B cell (primary cell): ENCODE measurements around the gene MORN1. TPM values are rescaled to one million over a fixed set of nuclear protein-coding genes. Genes with fewer than 3 reads are reported as not detected.
A peak's percentile ranks its signal among the peaks of the same experiment; 100 is the strongest.

Source experiments
- ATAC-seq: fragments of 200-7000 bp; cut with Tn5 transposase; one replicate; pipeline ENCODE4 v1.10.0; 2021; ENCODE audit warnings: low read depth, mild to moderate bottlenecking, moderate number of reproducible peaks, moderate library complexity
- CTCF ChIA-PET: fragments of 350-600 bp; sonication (Branson Sonifier 250); formaldehyde crosslinking; loops from one replicate; lab custom pipeline; 2021; ENCODE audit warnings: antibody characterized with exemption, inconsistent platforms; lab: Charles Lee
- POLR2A ChIA-PET: fragments of 350-600 bp; sonication (Branson Sonifier 250); formaldehyde crosslinking; loops from one replicate; lab custom pipeline; 2021; ENCODE audit warnings: antibody characterized with exemption; lab: Charles Lee
- DNase-seq: peaks from one replicate; pipeline ENCODE4 v3.0.0; 2013
- H2AFZ ChIP-seq: 2 replicates; pipeline ENCODE4 v1.6.1; 2012; ENCODE audit warnings: mild to moderate bottlenecking, low read depth, low read length; ENCODE audit not compliant: insufficient read depth, poor library complexity, severe bottlenecking
- H3K27ac ChIP-seq, 2 donors: 1 replicate in 1 of 2; 2 replicates in 1 of 2; pipeline ENCODE4 v1.5.1; 2012 to 2013; ENCODE audit warnings: low read length in 2 of 2, mild to moderate bottlenecking in 2 of 2, moderate library complexity in 1 of 2
- H3K27me3 ChIP-seq, 4 experiments: fragments of 200-600 bp in 1 of 4; sonication (generic) in 1 of 4; replicated peaks in 1 of 4; 1 replicate in 2 of 4; 2 replicates in 2 of 4; pipeline versions ENCODE4 v1.6.1 to v1.7.0; 2013 to 2016; ENCODE audit warnings: low read length in 3 of 4, mild to moderate bottlenecking in 2 of 4, mixed read lengths in 1 of 4, moderate library complexity in 1 of 4; ENCODE audit not compliant: insufficient read depth in 4 of 4, control insufficient read depth in 3 of 4; ENCODE audit errors: control extremely low read depth in 1 of 4
- H3K36me3 ChIP-seq, 2 experiments: replicated peaks in 1 of 2; 1 replicate in 1 of 2; 2 replicates in 1 of 2; pipeline versions ENCODE4 v1.6.1 to v1.7.1; 2013; ENCODE audit warnings: low read length in 1 of 2; ENCODE audit not compliant: insufficient read depth in 2 of 2, control insufficient read depth in 1 of 2; ENCODE audit errors: control extremely low read depth in 1 of 2, extremely low read depth in 1 of 2
- H3K4me1 ChIP-seq, 2 donors: fragments of 200-600 bp in 1 of 2; sonication (generic) in 1 of 2; 1 replicate in 1 of 2; 2 replicates in 1 of 2; pipeline versions ENCODE4 v1.5.1 to v1.6.1; 2013 to 2017; ENCODE audit warnings: low read length in 2 of 2; ENCODE audit not compliant: control insufficient read depth in 2 of 2, insufficient read depth in 2 of 2
- H3K4me2 ChIP-seq: replicated peaks from 2 replicates; pipeline ENCODE3; 2012; ENCODE audit warnings: mild to moderate bottlenecking, low read depth, low read length; ENCODE audit not compliant: poor library complexity, severe bottlenecking
- H3K4me3 ChIP-seq, 5 experiments: fragments of 200-600 bp in 1 of 5; sonication (generic) in 1 of 5; 1 replicate in 3 of 5; 2 replicates in 2 of 5; pipeline versions ENCODE4 v1.5.1 to v1.7.0; 2011 to 2016; ENCODE audit warnings: low read length in 4 of 5, mild to moderate bottlenecking in 4 of 5, low read depth in 2 of 5, control low read depth in 1 of 5, moderate library complexity in 1 of 5; ENCODE audit not compliant: insufficient read depth in 1 of 5; ENCODE audit errors: control extremely low read depth in 1 of 5, extremely low read depth in 1 of 5
- H3K79me2 ChIP-seq: fragments of 200-600 bp; sonication (generic); one replicate; pipeline ENCODE4 v1.6.0; 2016; ENCODE audit warnings: low read length; ENCODE audit not compliant: control insufficient read depth, insufficient read depth
- H3K9ac ChIP-seq: fragments of 200-600 bp; sonication (generic); 2 replicates; pipeline ENCODE4 v1.6.1; 2017; ENCODE audit warnings: mild to moderate bottlenecking, low read length, moderate library complexity
- H3K9me3 ChIP-seq, 3 donors: one replicate each; pipeline versions ENCODE4 v1.6.1 to v1.7.1; 2013; ENCODE audit warnings: low read length in 2 of 3; ENCODE audit not compliant: control insufficient read depth in 2 of 3, insufficient read depth in 1 of 3; ENCODE audit errors: control extremely low read depth in 1 of 3
- H4K20me1 ChIP-seq: 2 replicates; pipeline ENCODE4 v1.6.0; 2012; ENCODE audit warnings: mild to moderate bottlenecking, low read length; ENCODE audit not compliant: insufficient read depth, control insufficient read depth, poor library complexity, severe bottlenecking
- H3K27ac Mint-ChIP-seq: one replicate; pipeline ENCODE4 v1.8.0; 2021; ENCODE audit warnings: mixed read lengths
- H3K27me3 Mint-ChIP-seq: one replicate; pipeline ENCODE4 v1.8.0; 2021; ENCODE audit warnings: mixed read lengths
- H3K4me1 Mint-ChIP-seq: one replicate; pipeline ENCODE4 v1.8.0; 2021; ENCODE audit warnings: mixed read lengths
- H3K4me3 Mint-ChIP-seq: one replicate; pipeline ENCODE4 v1.8.0; 2021; ENCODE audit warnings: mixed read lengths
- H3K9me3 Mint-ChIP-seq: one replicate; pipeline ENCODE4 v1.8.0; 2022; ENCODE audit warnings: mixed read lengths; ENCODE audit not compliant: insufficient read depth
- EZH2 ChIP-seq: IDR thresholded peaks from 2 replicates; pipeline ENCODE4 v1.6.1; 2012; ENCODE audit warnings: borderline replicate concordance, low read depth, mild to moderate bottlenecking, moderate library complexity, low read length; ENCODE audit not compliant: insufficient read depth, poor library complexity, severe bottlenecking
- WGBS: methylation state at CpG from one replicate; pipeline ENCODE4 v1.1.5; 2013; ENCODE audit warnings: missing lambda C conversion rate; ENCODE audit not compliant: insufficient coverage; 5-methylcytosine and 5-hydroxymethylcytosine counted together
- intact Hi-C: fragments of 100-400 bp; cut with micrococcal nuclease; formaldehyde crosslinking; loops from one replicate; pipeline ENCODE4 v1.10.0; 2022
- polyA plus RNA-seq: library from polyadenylated mRNA; depleted of rRNA; stranded (reverse); fragments of >200 nt; gene quantifications from 2 replicates; pipeline ENCODE4 v1.2.3, GENCODE V29; 2012
- total RNA-seq, 2 donors: library from RNA; stranded (reverse); fragments of 120-200 nt in 1 of 2; gene quantifications; 1 replicate in 1 of 2; 2 replicates in 1 of 2; pipeline versions ENCODE4 v1.2.3 to v1.2.4, GENCODE V29; 2013 to 2022
- TF ChIP-seq, protein P1 (sequence below): fragments of 200-600 bp; IDR thresholded peaks from one replicate; pipeline ENCODE4 v1.8.0; 2022; ENCODE audit warnings: antibody characterized with exemption, mild to moderate bottlenecking

The MORN1 gene
- total and polyA plus RNA-seq, 2 donors (not counting 1 experiment from before 2014, with no cell fraction given) = 10.2 to 32.6 TPM

DNA sequence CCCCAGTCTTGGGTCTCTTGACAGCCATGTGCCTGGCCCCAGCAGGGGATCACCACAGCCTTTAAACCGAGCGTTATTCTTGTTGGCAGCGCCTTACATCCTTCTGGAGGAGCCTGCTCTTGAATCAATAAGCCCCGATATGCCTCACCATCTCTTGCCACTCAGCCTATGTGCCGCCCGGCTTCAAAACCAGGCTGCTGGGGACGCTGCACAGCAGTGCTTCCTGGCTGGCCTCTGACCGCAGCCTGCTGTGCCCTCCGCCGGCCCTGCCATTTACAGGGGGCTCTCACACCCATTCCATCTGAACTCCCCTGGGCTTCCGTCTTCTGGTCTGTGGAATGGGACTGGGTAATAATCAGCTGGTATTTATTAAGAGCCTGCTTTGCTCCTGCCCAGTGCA lies 24.0 kb upstream of the MORN1 start:
- peak; percentile 46 for DNase-seq
- Histone ChIP-seq H3K9ac (peak overlapping the region; percentile 49), H3K9me3 (no peaks in the 10 kb centered on the region), H3K4me3 (peak overlapping the region in 4 of 5 experiments; percentile 41 to 57 (median 48)), H4K20me1 (no peaks in the 10 kb centered on the region), H3K4me2 (peak overlapping the region; percentile 98), H3K79me2 (peaks cover 17% of the 10 kb centered on the region), H3K4me1 (peaks cover 45 to 51% of the 10 kb centered on the region in 2 donors), H3K27me3 (no peaks in the 10 kb centered on the region), H3K36me3 (no peaks in the 10 kb centered on the region), H3K27ac (peak overlapping the region; percentile 36 to 45), H2AFZ (peak overlapping the region; percentile 52)
- no peak for ATAC-seq
- H3K27me3 Mint-ChIP-seq = no peaks in the 10 kb centered on the region
- POLR2A ChIA-PET = interaction anchor here (0.8 to 1.3 kb wide), 6 partner anchors 129 to 170 kb away, joined by 3 to 7 read pairs (median 3); partner anchors contain the start of gene TNFRSF14
- H3K4me1 Mint-ChIP-seq = peaks cover 42% of the 10 kb centered on the region
- H3K4me3 Mint-ChIP-seq = peak overlapping the region; percentile 87
- peak overlapping the region; percentile 92 for H3K27ac Mint-ChIP-seq
- intact Hi-C loops = loop anchor here (10.0 kb wide), 1 partner anchor 1209 kb away; the partner anchor contains the start of gene TPRG1L
- 68% methylated on average over 7 of the region's 11 CpGs for WGBS
- H3K9me3 Mint-ChIP-seq = no peaks in the 10 kb centered on the region
- CTCF ChIA-PET = interaction anchor here (0.9 to 5.4 kb wide), 13 partner anchors 81 to 511 kb away, joined by 3 to 53 read pairs (median 5); partner anchors contain the start of genes FAAP20, HES5, PANK4 and TNFRSF14
- TF ChIP-seq EZH2 = no peak
- TF ChIP-seq, protein P1, sequence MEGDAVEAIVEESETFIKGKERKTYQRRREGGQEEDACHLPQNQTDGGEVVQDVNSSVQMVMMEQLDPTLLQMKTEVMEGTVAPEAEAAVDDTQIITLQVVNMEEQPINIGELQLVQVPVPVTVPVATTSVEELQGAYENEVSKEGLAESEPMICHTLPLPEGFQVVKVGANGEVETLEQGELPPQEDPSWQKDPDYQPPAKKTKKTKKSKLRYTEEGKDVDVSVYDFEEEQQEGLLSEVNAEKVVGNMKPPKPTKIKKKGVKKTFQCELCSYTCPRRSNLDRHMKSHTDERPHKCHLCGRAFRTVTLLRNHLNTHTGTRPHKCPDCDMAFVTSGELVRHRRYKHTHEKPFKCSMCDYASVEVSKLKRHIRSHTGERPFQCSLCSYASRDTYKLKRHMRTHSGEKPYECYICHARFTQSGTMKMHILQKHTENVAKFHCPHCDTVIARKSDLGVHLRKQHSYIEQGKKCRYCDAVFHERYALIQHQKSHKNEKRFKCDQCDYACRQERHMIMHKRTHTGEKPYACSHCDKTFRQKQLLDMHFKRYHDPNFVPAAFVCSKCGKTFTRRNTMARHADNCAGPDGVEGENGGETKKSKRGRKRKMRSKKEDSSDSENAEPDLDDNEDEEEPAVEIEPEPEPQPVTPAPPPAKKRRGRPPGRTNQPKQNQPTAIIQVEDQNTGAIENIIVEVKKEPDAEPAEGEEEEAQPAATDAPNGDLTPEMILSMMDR = no peak
